Neural progenitor cell (in vitro differentiated cells): Measurements from ENCODE around the gene RIPPLY1.

ENCODE experiments used
- CTCF ChIP-seq: fragments of 200-600 bp; sonication (generic); IDR thresholded peaks from 2 replicates; pipeline ENCODE4 v1.5.1; 2017; ENCODE audit warnings: antibody characterized with exemption, mild to moderate bottlenecking
- EZH2 ChIP-seq: fragments of 200-600 bp; sonication (generic); IDR thresholded peaks from 2 replicates; pipeline ENCODE4 v1.6.1; 2017; ENCODE audit warnings: antibody characterized with exemption, mild to moderate bottlenecking, moderate library complexity
- EZH2phosphoT487 ChIP-seq: fragments of 200-600 bp; sonication (generic); IDR thresholded peaks from 2 replicates; pipeline ENCODE4 v1.6.1; 2017; ENCODE audit warnings: antibody characterized with exemption

DNA sequence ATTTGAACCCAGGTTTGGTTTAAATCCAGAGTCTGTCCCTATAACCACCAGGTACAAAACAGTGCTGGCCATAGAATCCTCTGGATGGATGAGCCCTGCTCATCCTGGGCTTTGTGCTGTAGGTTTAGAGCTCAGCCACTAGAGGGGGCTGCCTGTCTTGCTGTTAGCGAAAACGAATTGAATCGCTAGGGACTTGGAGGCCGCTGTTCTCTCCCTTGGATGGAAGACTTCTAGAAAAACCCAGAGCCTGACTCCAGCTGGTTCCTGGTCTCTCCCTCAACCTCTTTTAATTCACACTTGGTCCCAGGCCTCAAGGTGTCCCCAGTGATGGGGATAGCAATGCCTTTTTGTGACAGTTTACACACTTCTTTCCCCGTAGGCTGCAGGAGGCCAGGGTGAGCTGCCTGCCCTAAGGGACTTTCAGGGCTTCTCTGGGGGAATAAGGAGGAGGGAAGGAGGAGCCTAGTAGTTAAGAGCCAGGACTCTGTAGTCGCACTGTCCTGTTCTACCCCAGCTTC is 8.7 kb downstream of the RIPPLY1 start:
- TF ChIP-seq CTCF (peak; percentile 79), EZH2phosphoT487 (no peak), EZH2 (no peak)
